ENCODE results near the gene UBL4B. TPM values are rescaled to one million over a fixed set of nuclear protein-coding genes. Genes with fewer than 3 reads are reported as not detected.

UBL4B gene
- total RNA-seq, 2 experiments from 2014 or later = not detected

DNA sequence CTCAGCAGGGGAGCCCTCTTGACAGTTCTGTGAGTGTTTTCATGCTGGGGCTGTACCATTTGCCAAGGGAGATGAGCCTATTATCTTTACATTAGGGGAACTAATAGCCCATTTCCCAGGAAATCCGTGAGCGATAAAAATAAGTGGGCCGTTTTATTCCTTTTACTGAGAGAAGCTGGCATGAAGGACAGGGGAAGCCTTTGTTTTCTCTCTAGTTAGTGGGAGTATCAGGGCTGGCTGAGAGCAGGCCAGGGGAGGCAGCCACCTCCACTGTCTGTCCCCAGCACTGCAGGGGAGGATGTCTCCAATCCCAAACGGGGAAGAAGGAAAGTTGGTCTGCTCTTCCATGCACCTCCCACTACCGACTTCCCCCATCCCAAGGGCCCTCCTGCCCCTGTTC lies 2.5 kb downstream of the UBL4B start:
- TF ChIP-seq, protein P1, sequence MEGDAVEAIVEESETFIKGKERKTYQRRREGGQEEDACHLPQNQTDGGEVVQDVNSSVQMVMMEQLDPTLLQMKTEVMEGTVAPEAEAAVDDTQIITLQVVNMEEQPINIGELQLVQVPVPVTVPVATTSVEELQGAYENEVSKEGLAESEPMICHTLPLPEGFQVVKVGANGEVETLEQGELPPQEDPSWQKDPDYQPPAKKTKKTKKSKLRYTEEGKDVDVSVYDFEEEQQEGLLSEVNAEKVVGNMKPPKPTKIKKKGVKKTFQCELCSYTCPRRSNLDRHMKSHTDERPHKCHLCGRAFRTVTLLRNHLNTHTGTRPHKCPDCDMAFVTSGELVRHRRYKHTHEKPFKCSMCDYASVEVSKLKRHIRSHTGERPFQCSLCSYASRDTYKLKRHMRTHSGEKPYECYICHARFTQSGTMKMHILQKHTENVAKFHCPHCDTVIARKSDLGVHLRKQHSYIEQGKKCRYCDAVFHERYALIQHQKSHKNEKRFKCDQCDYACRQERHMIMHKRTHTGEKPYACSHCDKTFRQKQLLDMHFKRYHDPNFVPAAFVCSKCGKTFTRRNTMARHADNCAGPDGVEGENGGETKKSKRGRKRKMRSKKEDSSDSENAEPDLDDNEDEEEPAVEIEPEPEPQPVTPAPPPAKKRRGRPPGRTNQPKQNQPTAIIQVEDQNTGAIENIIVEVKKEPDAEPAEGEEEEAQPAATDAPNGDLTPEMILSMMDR (IDR thresholded peaks at IDR 0.05) = no peak
- intact Hi-C loops (cut with micrococcal nuclease) = no loop called here
- Mint-ChIP-seq H3K27ac (no peak overlapping the region), H3K9me3 (no peaks in the 10 kb centered on the region), H3K27me3 (peaks cover 14% of the 10 kb centered on the region), H3K36me3 (ENCODE audit: low read depth) (no peaks in the 10 kb centered on the region), H3K4me3 (no peak overlapping the region), H3K4me1 (ENCODE audit: low read depth) (peaks cover 10% of the 10 kb centered on the region)
- DNase-seq (no peak), ATAC-seq (no peak)
- POLR2A ChIA-PET = no interaction called here
- CTCF ChIA-PET = interaction anchor here (1.2 to 19.4 kb wide), 6 partner anchors 10 to 85 kb away, joined by 5 to 251 read pairs (median 22); no protein-coding TSS in a partner anchor

DNA sequence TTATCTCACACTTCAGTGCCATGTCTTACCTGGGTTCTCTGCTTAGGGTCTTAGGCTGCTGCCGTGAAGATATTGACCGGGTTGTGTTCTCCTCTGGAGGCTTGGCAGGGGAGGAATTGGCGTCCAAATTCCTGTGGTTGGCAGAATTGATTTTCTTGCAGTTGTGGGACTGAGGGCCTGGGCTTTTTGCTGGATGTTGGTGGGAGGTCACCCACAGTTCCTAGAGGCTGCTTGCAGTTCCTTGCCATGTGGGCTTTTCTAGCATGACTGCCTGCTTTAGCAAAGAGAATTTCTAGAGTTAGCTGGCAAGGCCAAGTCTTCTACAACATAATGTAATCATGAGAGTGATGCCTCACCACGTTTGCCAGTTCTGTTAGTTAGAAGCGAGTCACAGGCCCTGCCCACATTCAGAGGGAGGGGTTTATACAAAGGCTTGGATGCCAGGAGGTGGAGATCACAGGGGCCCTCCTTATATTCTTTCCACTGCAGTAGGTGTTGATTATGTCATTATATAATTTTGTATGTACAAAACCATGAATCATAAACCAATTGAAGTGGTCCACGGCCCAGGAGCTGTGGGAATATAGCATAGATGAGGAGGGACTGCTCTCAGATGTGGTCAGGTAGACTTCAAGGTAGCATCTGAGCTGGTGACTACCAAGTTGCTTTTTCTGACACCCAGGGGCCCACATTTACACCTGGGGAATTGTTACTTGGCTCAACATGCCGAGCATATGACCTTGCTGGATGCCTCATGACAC lies 6.6 kb downstream of the UBL4B start:
- POLR2A ChIA-PET = no interaction called here
- Mint-ChIP-seq H3K27me3 (peaks cover 8% of the 10 kb centered on the region), H3K36me3 (ENCODE audit: low read depth) (peaks cover 3% of the 10 kb centered on the region), H3K4me1 (ENCODE audit: low read depth) (peaks cover 12% of the 10 kb centered on the region), H3K9me3 (peaks cover 6% of the 10 kb centered on the region), H3K27ac (no peak overlapping the region), H3K4me3 (no peak overlapping the region)
- TF ChIP-seq, protein P1 (IDR thresholded peaks at IDR 0.05) = no peak
- peak; percentile 66 for DNase-seq
- intact Hi-C loops (cut with micrococcal nuclease) = no loop called here
- ATAC-seq = peak; percentile 89
- CTCF ChIA-PET = interaction anchor here (1.8 to 19.4 kb wide), 5 partner anchors 13 to 65 kb away, joined by 5 to 251 read pairs (median 31); no protein-coding TSS in a partner anchor

GRCh38 chr1:110119843-110120242 lies 7.6 kb downstream of the UBL4B start:
- Mint-ChIP-seq H3K4me3 (no peak overlapping the region), H3K4me1 (ENCODE audit: low read depth) (peaks cover 12% of the 10 kb centered on the region), H3K27me3 (peaks cover 8% of the 10 kb centered on the region), H3K9me3 (peaks cover 6% of the 10 kb centered on the region), H3K36me3 (ENCODE audit: low read depth) (peaks cover 3% of the 10 kb centered on the region), H3K27ac (no peak overlapping the region)
- TF ChIP-seq, protein P1 (IDR thresholded peaks at IDR 0.05) = no peak
- CTCF ChIA-PET = interaction anchor here (1.8 to 2.1 kb wide), 2 partner anchors 14 to 15 kb away, joined by 5 to 7 read pairs; no protein-coding TSS in a partner anchor
- no peak for ATAC-seq
- intact Hi-C loops (cut with micrococcal nuclease) = no loop called here
- POLR2A ChIA-PET = no interaction called here
- no peak for DNase-seq

- Mint-ChIP-seq H3K27me3 (peaks cover 12% of the 10 kb centered on the region), H3K4me1 (ENCODE audit: low read depth) (peaks cover 12% of the 10 kb centered on the region), H3K4me3 (no peak overlapping the region), H3K36me3 (ENCODE audit: low read depth) (peaks cover 3% of the 10 kb centered on the region), H3K27ac (no peak overlapping the region), H3K9me3 (peaks cover 6% of the 10 kb centered on the region)
- no peak for ATAC-seq
- no peak for DNase-seq
- POLR2A ChIA-PET = no interaction called here
- TF ChIP-seq, protein P1 (IDR thresholded peaks at IDR 0.05) = no peak
- CTCF ChIA-PET = no interaction called here
- intact Hi-C loops (cut with micrococcal nuclease) = no loop called here
Measured at GRCh38 chr1:110120960-110121561, 8.8 kb downstream of the UBL4B start.

DNA sequence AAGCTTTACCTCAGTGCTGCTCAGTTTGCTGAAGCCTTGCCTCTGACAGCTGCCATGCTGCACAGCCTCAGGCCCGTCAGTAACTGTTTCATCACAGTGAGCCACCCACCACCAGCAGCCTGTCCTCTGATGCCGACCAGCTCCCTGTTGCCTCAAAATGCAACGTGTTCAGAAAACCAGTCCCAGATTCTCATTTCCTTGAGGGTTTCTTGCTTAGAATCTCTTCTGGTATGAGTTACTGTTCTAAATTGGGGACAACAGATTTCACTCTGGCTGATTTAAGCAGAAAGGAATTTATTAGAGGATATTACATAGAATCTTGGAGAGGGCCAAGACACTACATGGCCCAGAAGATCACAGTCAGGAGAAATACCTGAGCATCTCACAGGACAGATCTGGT lies 11.0 kb downstream of the UBL4B start:
- peaks cover 6% of the 10 kb centered on the region for H3K9me3 Mint-ChIP-seq
- peaks cover 12% of the 10 kb centered on the region for H3K4me1 Mint-ChIP-seq (ENCODE audit: low read depth)
- ATAC-seq = no peak
- intact Hi-C loops (cut with micrococcal nuclease) = no loop called here
- H3K27me3 Mint-ChIP-seq = peaks cover 7% of the 10 kb centered on the region
- H3K4me3 Mint-ChIP-seq = no peak overlapping the region
- CTCF ChIA-PET = interaction anchor here (1.0 to 1.9 kb wide), 2 partner anchors 10 to 69 kb away, joined by 3 to 6 read pairs; no protein-coding TSS in a partner anchor
- no peak for DNase-seq
- POLR2A ChIA-PET = interaction anchor here (0.7 kb wide), 1 partner anchor 141 kb away, joined by 3 read pairs; no protein-coding TSS in a partner anchor
- no peak overlapping the region for H3K27ac Mint-ChIP-seq
- peaks cover 3% of the 10 kb centered on the region for H3K36me3 Mint-ChIP-seq (ENCODE audit: low read depth)
- TF ChIP-seq, protein P1 (IDR thresholded peaks at IDR 0.05) = no peak
